C4-2B (cell line): ENCODE measurements around the gene C19orf81.

Source experiments
- ZFX ChIP-seq: fragments of 450-650 bp; IDR thresholded peaks from 2 replicates; pipeline ENCODE4 v1.6.1; 2017
- TF ChIP-seq, protein P1 (sequence below): fragments of 450-650 bp; conservative IDR thresholded peaks from 2 replicates; pipeline ENCODE4 v1.5.1; 2017; ENCODE audit warnings: mild to moderate bottlenecking

DNA sequence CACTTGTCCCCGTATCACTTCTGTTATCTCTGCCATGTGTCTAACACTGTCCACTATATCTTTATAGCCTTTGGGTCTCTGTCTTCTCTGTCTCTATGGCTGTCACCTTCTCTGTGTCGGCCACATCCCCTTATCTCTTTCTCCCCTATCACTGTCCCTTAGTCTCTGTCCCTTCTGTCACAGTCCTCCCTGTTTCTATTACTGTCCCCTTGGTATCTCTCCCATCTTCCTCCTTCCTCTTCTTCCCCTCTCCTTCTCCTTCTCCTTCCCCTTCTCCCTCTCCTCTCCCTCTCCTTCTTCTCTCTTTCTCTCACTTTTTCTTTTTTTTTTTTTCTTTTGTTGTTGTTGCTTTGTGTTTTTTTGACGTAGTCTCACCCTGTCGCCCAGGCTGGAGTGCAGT, 46.3 kb upstream of the C19orf81 start:
- TF ChIP-seq, protein P1, sequence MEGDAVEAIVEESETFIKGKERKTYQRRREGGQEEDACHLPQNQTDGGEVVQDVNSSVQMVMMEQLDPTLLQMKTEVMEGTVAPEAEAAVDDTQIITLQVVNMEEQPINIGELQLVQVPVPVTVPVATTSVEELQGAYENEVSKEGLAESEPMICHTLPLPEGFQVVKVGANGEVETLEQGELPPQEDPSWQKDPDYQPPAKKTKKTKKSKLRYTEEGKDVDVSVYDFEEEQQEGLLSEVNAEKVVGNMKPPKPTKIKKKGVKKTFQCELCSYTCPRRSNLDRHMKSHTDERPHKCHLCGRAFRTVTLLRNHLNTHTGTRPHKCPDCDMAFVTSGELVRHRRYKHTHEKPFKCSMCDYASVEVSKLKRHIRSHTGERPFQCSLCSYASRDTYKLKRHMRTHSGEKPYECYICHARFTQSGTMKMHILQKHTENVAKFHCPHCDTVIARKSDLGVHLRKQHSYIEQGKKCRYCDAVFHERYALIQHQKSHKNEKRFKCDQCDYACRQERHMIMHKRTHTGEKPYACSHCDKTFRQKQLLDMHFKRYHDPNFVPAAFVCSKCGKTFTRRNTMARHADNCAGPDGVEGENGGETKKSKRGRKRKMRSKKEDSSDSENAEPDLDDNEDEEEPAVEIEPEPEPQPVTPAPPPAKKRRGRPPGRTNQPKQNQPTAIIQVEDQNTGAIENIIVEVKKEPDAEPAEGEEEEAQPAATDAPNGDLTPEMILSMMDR = no peak
- no peak for TF ChIP-seq ZFX
